Stimulated activated naive CD8-positive, alpha-beta T cell treated with anti-CD3 and anti-CD28 coated beads, Interleukin-15, Interleukin-2, amounts not matched to agents 100 ng/mL and 50 ng/mL, for 24 hours (primary cell): ENCODE data around the gene TMEM250.
"Not testable (repeated sequence)": the region's sequence is repeated elsewhere in the genome, so short reads cannot be mapped to it uniquely, and the experiment has no call there.

Source experiments
- H3K27ac Mint-ChIP-seq: one replicate; pipeline ENCODE4 v1.8.0; 2021; ENCODE audit warnings: mild to moderate bottlenecking, mixed read lengths
- H3K27me3 Mint-ChIP-seq: one replicate; pipeline ENCODE4 v1.8.0; 2021; ENCODE audit warnings: mixed read lengths
- H3K36me3 Mint-ChIP-seq: one replicate; pipeline ENCODE4 v1.8.0; 2021; ENCODE audit warnings: low read depth, mixed read lengths
- H3K4me1 Mint-ChIP-seq: one replicate; pipeline ENCODE4 v1.8.0; 2021; ENCODE audit warnings: low read depth, mixed read lengths
- H3K4me3 Mint-ChIP-seq: one replicate; pipeline ENCODE4 v1.8.0; 2021; ENCODE audit warnings: mild to moderate bottlenecking, mixed read lengths
- H3K9me3 Mint-ChIP-seq: one replicate; pipeline ENCODE4 v1.8.0; 2021; ENCODE audit warnings: mixed read lengths

Gene TMEM250

DNA sequence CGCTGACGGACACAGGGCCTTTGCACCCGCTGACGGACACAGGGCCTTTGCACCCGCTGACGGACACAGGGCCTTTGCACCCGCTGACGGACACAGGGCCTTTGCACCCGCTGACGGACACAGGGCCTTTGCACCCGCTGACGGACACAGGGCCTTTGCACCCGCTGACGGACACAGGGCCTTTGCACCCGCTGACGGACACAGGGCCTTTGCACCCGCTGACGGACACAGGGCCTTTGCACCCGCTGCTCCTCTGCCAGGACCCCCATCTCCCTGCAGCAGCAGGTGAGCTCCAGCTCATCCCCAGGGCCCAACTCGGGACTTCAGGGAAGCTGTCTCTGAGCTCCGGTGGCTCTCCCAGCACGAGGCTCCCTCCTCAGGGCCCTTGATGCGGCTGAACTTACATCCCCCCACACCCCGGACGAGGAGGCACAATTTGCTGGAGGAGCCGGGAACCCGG lies 17.0 kb downstream of the TMEM250 start:
- not testable (repeated sequence) for H3K9me3 Mint-ChIP-seq, H3K27me3 Mint-ChIP-seq, H3K4me3 Mint-ChIP-seq, H3K36me3 Mint-ChIP-seq, H3K27ac Mint-ChIP-seq
- H3K4me1 Mint-ChIP-seq, result peaks cover 18% of the 10 kb centered on the region

DNA sequence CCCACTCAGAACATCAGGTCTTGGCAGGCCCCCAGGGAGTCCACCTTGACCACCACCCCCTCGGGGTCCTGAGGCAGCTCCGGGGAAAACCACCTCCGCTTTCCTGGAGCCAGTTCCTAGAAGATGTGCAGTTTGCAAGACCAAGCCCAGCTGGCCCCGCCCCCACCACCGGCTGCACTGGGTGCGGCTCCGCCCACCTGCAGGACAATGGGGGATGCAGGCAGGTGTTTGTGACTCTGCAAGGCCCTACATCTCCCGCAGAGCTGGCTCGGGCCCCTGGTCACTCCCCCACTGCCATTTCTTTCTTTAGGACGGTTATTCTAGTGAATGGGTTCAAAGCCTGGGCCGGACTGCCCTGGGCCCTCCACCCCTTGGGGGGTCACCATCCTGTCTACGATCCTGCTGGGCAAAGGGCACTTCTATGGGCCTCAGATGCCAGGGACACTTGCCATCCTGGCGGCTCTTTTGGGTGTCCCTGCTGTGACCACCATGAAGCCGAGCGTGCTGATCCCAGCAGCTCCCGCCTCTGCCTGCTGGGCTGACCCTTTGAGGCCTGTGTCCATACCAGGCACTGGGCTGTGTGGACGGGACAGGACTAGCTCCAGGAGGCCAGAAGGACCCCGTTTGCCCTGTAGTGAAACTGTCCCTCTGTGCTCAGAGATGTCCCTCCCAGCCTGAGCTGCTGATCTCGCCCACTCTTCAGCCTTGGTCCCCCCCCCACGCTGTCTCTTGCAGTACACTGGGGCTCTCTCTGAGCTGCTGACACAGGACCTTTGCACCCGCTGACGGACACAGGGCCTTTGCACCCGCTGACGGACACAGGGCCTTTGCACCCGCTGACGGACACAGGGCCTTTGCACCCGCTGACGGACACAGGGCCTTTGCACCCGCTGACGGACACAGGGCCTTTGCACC lies 17.7 kb downstream of the TMEM250 start:
- peaks cover 11% of the 10 kb centered on the region for H3K4me1 Mint-ChIP-seq
- no peak overlapping the region for H3K27ac Mint-ChIP-seq
- peaks cover 4% of the 10 kb centered on the region for H3K27me3 Mint-ChIP-seq
- H3K4me3 Mint-ChIP-seq, result no peak overlapping the region
- H3K9me3 Mint-ChIP-seq, result no peaks in the 10 kb centered on the region
- no peaks in the 10 kb centered on the region for H3K36me3 Mint-ChIP-seq

- H3K9me3 Mint-ChIP-seq, result no peaks in the 10 kb centered on the region
- H3K27me3 Mint-ChIP-seq, result peaks cover 4% of the 10 kb centered on the region
- H3K4me1 Mint-ChIP-seq, result peaks cover 5% of the 10 kb centered on the region
- H3K36me3 Mint-ChIP-seq, result no peaks in the 10 kb centered on the region
- H3K4me3 Mint-ChIP-seq, result no peak overlapping the region
- H3K27ac Mint-ChIP-seq, result no peak overlapping the region
Observed at GRCh38 chr9:136099542-136099941, 19.1 kb downstream of the TMEM250 start.

DNA sequence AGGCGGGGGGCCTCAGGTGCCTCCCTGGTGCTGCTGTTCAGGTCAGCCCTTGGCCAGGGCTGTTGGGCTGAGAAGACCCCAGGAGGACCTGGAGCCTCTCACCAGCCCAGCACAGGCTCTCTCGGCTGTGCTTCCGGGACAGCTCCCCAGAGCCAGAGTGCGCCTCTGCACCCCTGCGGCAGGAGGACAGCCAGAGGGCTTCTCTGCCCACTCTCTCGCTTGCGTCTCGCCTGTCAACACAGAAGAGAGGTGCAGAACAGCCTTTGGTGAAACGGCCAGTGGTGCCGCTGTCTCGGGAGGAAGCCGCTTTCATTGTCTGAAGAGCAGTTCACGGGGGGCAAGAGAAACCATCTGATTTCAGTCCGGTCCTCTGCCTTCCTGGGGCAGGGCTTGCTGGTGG lies 19.8 kb downstream of the TMEM250 start:
- H3K27me3 Mint-ChIP-seq, result peaks cover 4% of the 10 kb centered on the region

GRCh38 chr9:136098210-136098609 lies 20.5 kb downstream of the TMEM250 start:
- no peaks in the 10 kb centered on the region for H3K9me3 Mint-ChIP-seq
- H3K36me3 Mint-ChIP-seq, result no peaks in the 10 kb centered on the region
- no peak overlapping the region for H3K4me3 Mint-ChIP-seq
- H3K27me3 Mint-ChIP-seq, result peaks cover 4% of the 10 kb centered on the region
- no peak overlapping the region for H3K27ac Mint-ChIP-seq
- peaks cover 5% of the 10 kb centered on the region for H3K4me1 Mint-ChIP-seq

More for the DNA sequence above, 19.8 kb downstream of the TMEM250 start:
- Mint-ChIP-seq H3K9me3 (no peaks in the 10 kb centered on the region), H3K27ac (no peak overlapping the region), H3K36me3 (no peaks in the 10 kb centered on the region), H3K4me3 (no peak overlapping the region), H3K4me1 (peaks cover 5% of the 10 kb centered on the region)

DNA sequence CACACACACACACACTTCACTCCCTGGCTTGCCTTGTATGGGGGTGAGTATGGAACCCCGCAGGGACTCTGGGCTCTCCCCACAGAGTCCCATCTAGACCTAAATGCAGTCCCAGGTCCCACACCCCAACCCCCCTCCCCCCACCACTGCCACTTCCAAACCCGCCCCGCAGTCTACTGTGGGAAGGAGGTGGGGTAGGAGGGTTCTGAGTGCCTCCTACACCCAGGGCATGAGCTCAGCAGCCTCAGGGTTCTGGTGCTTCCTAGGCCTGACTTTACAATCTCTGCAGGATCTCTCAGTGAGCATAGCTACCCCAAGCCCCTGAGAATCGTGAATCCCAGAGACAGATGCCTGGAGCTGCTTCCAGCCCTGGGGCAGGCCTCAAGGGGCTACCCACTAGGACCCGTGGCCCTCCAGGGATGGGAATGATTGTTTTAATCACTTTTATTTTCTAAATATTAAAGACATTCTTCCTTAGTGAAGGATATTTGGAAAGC lies 22.1 kb downstream of the TMEM250 start:
- no peaks in the 10 kb centered on the region for H3K36me3 Mint-ChIP-seq

GRCh38 chr9:136095070-136096058 lies 23.3 kb downstream of the TMEM250 start, which contains the start of gene NACC2:
TSS of gene NACC2 (minus strand) at chr9:136095289. CDS start at chr9:136050521, 44,768 bp downstream.
- no peak within 1 kb of the TSS for H3K27ac Mint-ChIP-seq

More for the DNA sequence above, 22.1 kb downstream of the TMEM250 start:
- Mint-ChIP-seq H3K4me1 (peaks cover 5% of the 10 kb centered on the region), H3K9me3 (no peaks in the 10 kb centered on the region), H3K27me3 (peaks cover 7% of the 10 kb centered on the region), H3K27ac (no peak overlapping the region), H3K4me3 (peak overlapping the region; percentile 37)

GRCh38 chr9:136093995-136094881 lies 24.4 kb downstream of the TMEM250 start:
- no peak overlapping the region for H3K27ac Mint-ChIP-seq
- peak overlapping the region; percentile 68 for H3K4me3 Mint-ChIP-seq
- peaks cover 7% of the 10 kb centered on the region for H3K27me3 Mint-ChIP-seq
- no peaks in the 10 kb centered on the region for H3K36me3 Mint-ChIP-seq
- no peaks in the 10 kb centered on the region for H3K9me3 Mint-ChIP-seq
- peaks cover 8% of the 10 kb centered on the region for H3K4me1 Mint-ChIP-seq

More at GRCh38 chr9:136095070-136096058, 23.3 kb downstream of the TMEM250 start, which contains the start of gene NACC2:
- H3K36me3 Mint-ChIP-seq, result no peaks in the 10 kb centered on the region
- peaks cover 7% of the 10 kb centered on the region for H3K27me3 Mint-ChIP-seq
- peak within 1 kb of the TSS; percentile 68 for H3K4me3 Mint-ChIP-seq
- peaks cover 5% of the 10 kb centered on the region for H3K4me1 Mint-ChIP-seq
- no peaks in the 10 kb centered on the region for H3K9me3 Mint-ChIP-seq

DNA sequence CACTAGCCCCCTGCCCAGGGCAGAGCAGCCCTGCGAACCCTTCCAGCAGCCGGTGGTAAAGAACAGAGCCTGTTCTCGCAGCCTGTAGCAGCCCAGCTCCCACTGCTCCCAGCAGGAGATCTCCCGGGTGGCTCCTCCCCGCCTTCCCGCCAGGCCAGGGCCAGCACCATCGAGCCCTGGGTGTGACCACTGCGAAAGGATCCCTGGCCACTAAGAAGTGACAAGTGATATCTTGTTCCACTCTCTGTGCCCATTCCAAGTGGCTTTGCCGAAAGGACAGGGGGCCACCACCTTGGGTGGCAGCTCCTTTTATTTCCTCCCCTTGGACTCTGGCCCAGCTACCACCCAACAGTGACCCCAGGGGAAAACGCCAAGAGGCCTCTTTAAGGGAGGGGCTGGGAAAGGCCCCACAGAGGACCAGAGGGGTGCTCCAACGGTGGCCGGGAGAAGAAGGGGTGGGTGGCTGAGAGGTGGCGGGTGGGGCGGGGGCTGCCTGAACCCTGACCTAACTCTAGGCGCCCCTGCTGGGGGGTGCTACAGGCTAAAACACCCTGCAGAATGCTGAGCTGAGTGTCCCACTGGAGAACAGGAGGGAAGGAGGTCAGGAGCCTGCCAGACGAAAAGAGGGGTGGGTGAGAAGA lies 25.2 kb downstream of the TMEM250 start:
- Mint-ChIP-seq H3K4me3 (peak overlapping the region; percentile 68), H3K27me3 (peaks cover 6% of the 10 kb centered on the region), H3K27ac (no peak overlapping the region), H3K9me3 (no peaks in the 10 kb centered on the region), H3K4me1 (peaks cover 4% of the 10 kb centered on the region), H3K36me3 (no peaks in the 10 kb centered on the region)

DNA sequence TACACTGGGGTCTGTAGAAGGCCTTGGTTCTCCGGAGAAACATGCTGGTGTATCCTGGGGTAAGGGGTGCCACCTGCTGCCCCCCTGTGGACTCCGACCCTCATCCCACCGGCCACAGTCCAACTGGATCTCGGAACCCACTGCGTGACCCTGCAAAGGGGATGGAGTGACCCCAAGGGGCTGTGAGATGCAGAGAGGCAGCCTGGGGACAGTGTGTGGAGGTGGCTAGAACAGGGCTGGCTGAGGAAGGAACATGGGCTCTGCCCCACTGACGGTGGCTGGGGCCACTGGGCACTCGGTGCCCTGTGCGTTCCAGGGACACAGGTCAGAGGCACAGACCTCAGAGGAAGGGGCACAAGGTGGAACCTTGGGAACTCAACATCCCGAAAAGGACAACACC lies 25.9 kb downstream of the TMEM250 start:
- H3K9me3 Mint-ChIP-seq, result no peaks in the 10 kb centered on the region
- peaks cover 4% of the 10 kb centered on the region for H3K4me1 Mint-ChIP-seq
- peaks cover 3% of the 10 kb centered on the region for H3K27me3 Mint-ChIP-seq
- no peak overlapping the region for H3K27ac Mint-ChIP-seq
- H3K4me3 Mint-ChIP-seq, result peak overlapping the region; percentile 68
- no peaks in the 10 kb centered on the region for H3K36me3 Mint-ChIP-seq

DNA sequence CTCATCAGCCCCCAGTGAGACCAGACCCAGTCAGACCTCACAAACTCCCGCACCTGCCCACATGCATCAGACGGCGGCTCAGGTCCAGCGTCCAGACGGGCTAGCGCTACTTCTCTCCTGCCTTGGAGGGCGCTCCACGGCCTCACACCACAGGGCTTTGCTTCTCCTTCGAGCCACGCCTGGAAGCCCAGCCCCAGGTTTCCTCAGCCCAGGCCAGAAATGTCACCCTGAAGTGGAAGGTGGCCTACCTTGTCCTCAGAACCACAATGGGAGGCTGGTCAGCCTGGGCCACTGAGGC lies 26.4 kb downstream of the TMEM250 start:
- Mint-ChIP-seq H3K27ac (no peak overlapping the region), H3K27me3 (peaks cover 3% of the 10 kb centered on the region), H3K36me3 (no peaks in the 10 kb centered on the region), H3K9me3 (no peaks in the 10 kb centered on the region), H3K4me3 (no peak overlapping the region), H3K4me1 (peaks cover 4% of the 10 kb centered on the region)

DNA sequence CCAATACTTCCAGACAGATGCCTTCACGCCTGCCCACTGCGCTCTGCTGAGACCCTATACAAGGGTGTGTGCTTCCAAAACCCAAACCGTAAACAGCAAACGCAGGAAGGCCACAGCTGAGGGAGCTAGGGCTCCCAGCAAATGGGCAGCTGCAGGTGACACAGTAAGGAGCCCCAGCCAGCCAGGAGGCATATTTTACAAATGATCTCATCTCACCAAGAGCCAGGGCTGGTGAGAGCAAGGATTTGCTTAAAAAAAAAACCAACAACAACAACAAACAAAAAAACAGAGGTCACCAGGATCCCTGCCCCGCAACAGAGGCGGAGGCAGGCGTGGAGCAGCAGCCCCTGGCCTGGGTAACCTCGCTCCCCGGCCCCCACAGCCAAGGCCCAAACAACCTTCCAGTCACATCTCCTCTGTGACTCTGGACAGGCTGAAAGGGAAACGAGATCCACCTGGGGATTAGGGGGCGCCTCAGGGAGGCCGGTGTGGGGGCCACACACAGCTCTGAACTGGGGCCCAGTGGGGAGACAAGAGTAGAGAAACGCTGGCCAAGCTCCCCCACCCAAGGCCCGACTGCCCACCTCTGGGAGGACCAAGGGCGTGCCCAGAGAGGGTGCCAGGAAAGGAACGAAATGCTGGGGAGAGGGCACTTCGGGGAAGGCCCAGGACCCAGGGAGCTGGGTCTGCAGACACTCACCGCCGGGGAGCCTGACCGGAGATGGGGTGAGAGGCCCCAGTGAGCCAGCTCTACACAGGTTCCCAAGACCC lies 26.9 kb downstream of the TMEM250 start:
- peaks cover 4% of the 10 kb centered on the region for H3K4me1 Mint-ChIP-seq

More for the DNA sequence above, 26.9 kb downstream of the TMEM250 start:
- Mint-ChIP-seq H3K36me3 (no peaks in the 10 kb centered on the region), H3K27me3 (peaks cover 3% of the 10 kb centered on the region), H3K9me3 (no peaks in the 10 kb centered on the region), H3K4me3 (no peak overlapping the region), H3K27ac (no peak overlapping the region)
